Hepatic stellate cell (primary cell): ENCODE results near the gene TSHZ1.
"Not testable (repeated sequence)": the region's sequence is repeated elsewhere in the genome, so short reads cannot be mapped to it uniquely, and the experiment has no call there.

Source experiments
- DNase-seq: peaks from one replicate; pipeline ENCODE4 v3.0.0; 2011; ENCODE audit warnings: low spot score

The TSHZ1 gene

GRCh38 chr18:75316223-75316622, 105.6 kb downstream of the TSHZ1 start:
- DNase-seq: no peak

GRCh38 chr18:75316826-75317225, 106.2 kb downstream of the TSHZ1 start:
- no peak for DNase-seq

- DNase-seq: no peak
These were observed 106.7 kb downstream of the TSHZ1 start for GRCh38 chr18:75317300-75317699.

- DNase-seq: no peak
These were observed 107.1 kb downstream of the TSHZ1 start for GRCh38 chr18:75317703-75318102.

- no peak for DNase-seq
These were observed 109.3 kb downstream of the TSHZ1 start for GRCh38 chr18:75319905-75320304.

- no peak for DNase-seq
These were observed 109.9 kb downstream of the TSHZ1 start for GRCh38 chr18:75320506-75320905.

GRCh38 chr18:75321431-75321830, 110.8 kb downstream of the TSHZ1 start:
- DNase-seq: no peak

GRCh38 chr18:75322206-75322605, 111.6 kb downstream of the TSHZ1 start:
- DNase-seq: no peak

- no peak for DNase-seq
These were observed 113.4 kb downstream of the TSHZ1 start for GRCh38 chr18:75323821-75324585.

- no peak for DNase-seq
These were observed 114.2 kb downstream of the TSHZ1 start for GRCh38 chr18:75324686-75325257.

- not testable (repeated sequence) for DNase-seq
These were observed 119.2 kb downstream of the TSHZ1 start for GRCh38 chr18:75329753-75330152.

- DNase-seq: no peak
These were observed 119.7 kb downstream of the TSHZ1 start for GRCh38 chr18:75330308-75330707.

GRCh38 chr18:75334869-75335268, 124.3 kb downstream of the TSHZ1 start:
- DNase-seq: no peak

GRCh38 chr18:75335511-75335910, 124.9 kb downstream of the TSHZ1 start:
- DNase-seq: no peak

GRCh38 chr18:75336767-75337166, 126.2 kb downstream of the TSHZ1 start:
- no peak for DNase-seq

- no peak for DNase-seq
These were observed 126.8 kb downstream of the TSHZ1 start for GRCh38 chr18:75337348-75337747.

- DNase-seq: no peak
These were observed 128.0 kb downstream of the TSHZ1 start for GRCh38 chr18:75338631-75339030.
